SK-N-SH (cell line): ENCODE results near the gene CENPT. TPM values are rescaled to one million over a fixed set of nuclear protein-coding genes. Genes with fewer than 3 reads are reported as not detected.
A peak's percentile ranks its signal among the peaks of the same experiment; 100 is the strongest.

ENCODE experiments used
- CTCF ChIA-PET: fragments of 300-600, 350-600 bp; formaldehyde crosslinking; extraction: SDS; loops from one replicate; lab custom pipeline; 2021; lab: Yijun Ruan, JAX
- POLR2A ChIA-PET: fragments of 350-600 bp; sonication (Branson Sonifier 250); formaldehyde crosslinking; extraction: SDS; loops from one replicate; lab custom pipeline; 2020; ENCODE audit warnings: antibody characterized with exemption, inconsistent platforms; lab: Yijun Ruan, JAX
- DNase-seq: peaks from one replicate; pipeline ENCODE4 v3.0.0; 2012
- H2AFZ ChIP-seq: fragments of 200-600 bp; sonication (generic); 2 replicates; pipeline ENCODE4 v1.8.1; 2016; ENCODE audit warnings: antibody characterized with exemption, mild to moderate bottlenecking, low read depth
- H3F3A ChIP-seq: fragments of 200-600 bp; sonication (generic); replicated peaks from 2 replicates; pipeline ENCODE3; 2016; ENCODE audit warnings: antibody characterized with exemption, mild to moderate bottlenecking; ENCODE audit not compliant: insufficient read depth
- H3K27ac ChIP-seq, 2 experiments: fragments of 200-500 bp in 1 of 2; fragments of 200-600 bp in 1 of 2; sonication (Bioruptor generic) in 1 of 2; sonication (generic), shearing (Covaris generic) in 1 of 2; 2 replicates each; pipeline versions ENCODE4 v1.5.1 to v1.6.1; 2014 to 2016; ENCODE audit warnings: low read depth in 2 of 2, inconsistent platforms in 1 of 2, low read length in 1 of 2, mild to moderate bottlenecking in 1 of 2, mixed read lengths in 1 of 2
- H3K27me3 ChIP-seq: fragments of 200-600 bp; sonication (generic), shearing (Covaris generic); 2 replicates; pipeline ENCODE4 v1.6.1; 2016; ENCODE audit warnings: mixed run types; ENCODE audit not compliant: insufficient read depth
- H3K36me3 ChIP-seq, 2 experiments: fragments of 200-500 bp in 1 of 2; fragments of 200-600 bp in 1 of 2; sonication (Bioruptor generic) in 1 of 2; sonication (generic) in 1 of 2; replicated peaks in 1 of 2; 2 replicates each; pipeline versions ENCODE3 to v1.5.1; 2014 to 2016; ENCODE audit warnings: low read length in 1 of 2, mild to moderate bottlenecking in 1 of 2; ENCODE audit not compliant: insufficient read depth in 2 of 2, control insufficient read depth in 1 of 2
- H3K4me1 ChIP-seq, 2 experiments: fragments of 200-500 bp in 1 of 2; fragments of 200-600 bp in 1 of 2; sonication (Bioruptor generic) in 1 of 2; sonication (generic), shearing (Covaris generic) in 1 of 2; 2 replicates each; pipeline versions ENCODE4 v1.5.1 to v1.6.1; 2014 to 2016; ENCODE audit warnings: low read depth in 1 of 2, low read length in 1 of 2, mixed run types in 1 of 2; ENCODE audit not compliant: insufficient read depth in 2 of 2, control insufficient read depth in 1 of 2
- H3K4me2 ChIP-seq: fragments of 200-600 bp; sonication (generic), shearing (Covaris generic); 2 replicates; pipeline ENCODE4 v1.6.1; 2017; ENCODE audit warnings: mixed run types
- H3K4me3 ChIP-seq, 2 experiments: fragments of 200-500 bp in 1 of 2; fragments of 200-600 bp in 1 of 2; sonication (Bioruptor generic) in 1 of 2; sonication (generic), shearing (Covaris generic) in 1 of 2; 2 replicates each; pipeline versions ENCODE4 v1.5.1 to v1.8.1; 2014 to 2016; ENCODE audit warnings: low read depth in 2 of 2, inconsistent platforms in 1 of 2, low read length in 1 of 2, mild to moderate bottlenecking in 1 of 2, mixed read lengths in 1 of 2, moderate library complexity in 1 of 2
- H3K79me2 ChIP-seq: fragments of 200-600 bp; sonication (generic); 2 replicates; pipeline ENCODE4 v1.8.1; 2017; ENCODE audit warnings: mild to moderate bottlenecking; ENCODE audit not compliant: insufficient read depth
- H3K9ac ChIP-seq: fragments of 200-600 bp; sonication (generic); 2 replicates; pipeline ENCODE4 v1.6.1; 2017; ENCODE audit warnings: mixed run types
- H3K9me2 ChIP-seq: fragments of 200-600 bp; sonication (generic); 2 replicates; pipeline ENCODE4 v1.6.1; 2017; ENCODE audit warnings: mixed run types
- H3K9me3 ChIP-seq: fragments of 200-600 bp; sonication (generic); 2 replicates; pipeline ENCODE4 v1.6.1; 2017; ENCODE audit warnings: mixed run types, mild to moderate bottlenecking, moderate library complexity
- H4K20me1 ChIP-seq: fragments of 200-600 bp; sonication (generic); 2 replicates; pipeline ENCODE4 v1.6.1; 2017; ENCODE audit warnings: mild to moderate bottlenecking, mixed run types; ENCODE audit not compliant: insufficient read depth
- CHD2 ChIP-seq: fragments of 150-350 bp; IDR thresholded peaks from 2 replicates; pipeline ENCODE4 v1.6.1; 2018; ENCODE audit warnings: low read length; ENCODE audit not compliant: partially characterized antibody
- ELF1 ChIP-seq: IDR thresholded peaks from 2 replicates; pipeline ENCODE4 v1.4.0; 2012
- FOSL2 ChIP-seq: IDR thresholded peaks from 2 replicates; pipeline ENCODE4 v1.4.0; 2012; ENCODE audit warnings: low read depth, mild to moderate bottlenecking, moderate library complexity, borderline replicate concordance
- GATA2 ChIP-seq: sonication (generic); formaldehyde crosslinking; IDR thresholded peaks from 2 replicates; pipeline ENCODE4 v1.5.0; 2020; ENCODE audit warnings: mild to moderate bottlenecking, missing genetic modification reagents
- MXI1 ChIP-seq: IDR thresholded peaks from 2 replicates; pipeline ENCODE4 v1.6.1; 2012; ENCODE audit warnings: mild to moderate bottlenecking, low read depth, low read length, improper control_type of control experiment
- NRF1 ChIP-seq: IDR thresholded peaks from 2 replicates; pipeline ENCODE4 v1.6.1; 2012; ENCODE audit warnings: low read depth, mild to moderate bottlenecking, low read length
- POLR2AphosphoS5 ChIP-seq: IDR thresholded peaks from 2 replicates; pipeline ENCODE4 v1.6.1; 2012; ENCODE audit warnings: low read depth, low read length
- RAD21 ChIP-seq: IDR thresholded peaks from 2 replicates; pipeline ENCODE4 v1.6.1; 2012; ENCODE audit warnings: mild to moderate bottlenecking, low read length
- RCOR1 ChIP-seq: fragments of 150-350 bp; IDR thresholded peaks from 2 replicates; pipeline ENCODE4 v1.6.1; 2017; ENCODE audit warnings: antibody characterized with exemption, low read length
- SMC3 ChIP-seq: IDR thresholded peaks from 2 replicates; pipeline ENCODE4 v1.6.1; 2012; ENCODE audit warnings: low read depth, low read length, improper control_type of control experiment
- TAF1 ChIP-seq: IDR thresholded peaks from 2 replicates; pipeline ENCODE4 v1.6.1; 2012; ENCODE audit warnings: low read depth, mild to moderate bottlenecking, low read length, moderate library complexity, borderline replicate concordance
- TCF12 ChIP-seq: IDR thresholded peaks from 2 replicates; pipeline ENCODE4 v1.4.0; 2012
- TEAD4 ChIP-seq: IDR thresholded peaks from 2 replicates; pipeline ENCODE4 v1.4.0; 2012; ENCODE audit warnings: mild to moderate bottlenecking, borderline replicate concordance; ENCODE audit not compliant: insufficient read depth
- WGBS: methylation state at CpG from one replicate; pipeline ENCODE4 v1.1.6; 2017; ENCODE audit warnings: low lambda C conversion rate; 5-methylcytosine and 5-hydroxymethylcytosine counted together
- polyA plus RNA-seq, 3 experiments: library from polyadenylated mRNA; depleted of rRNA; stranded (reverse); fragments of >200 nt; gene quantifications; 2 replicates each; pipeline ENCODE4 v1.2.3, GENCODE V29; 2012
- TF ChIP-seq, protein P1 (sequence below): IDR thresholded peaks from 2 replicates; pipeline ENCODE4 v1.4.0; 2012; ENCODE audit warnings: low read depth, borderline replicate concordance
- TF ChIP-seq, protein P2 (sequence below): fragments of 150-350 bp; IDR thresholded peaks from 2 replicates; pipeline ENCODE4 v1.6.1; 2016; ENCODE audit warnings: mild to moderate bottlenecking, low read depth, low read length
- TF ChIP-seq, protein P3 (sequence below): IDR thresholded peaks from 2 replicates; pipeline ENCODE4 v1.6.1; 2012; ENCODE audit warnings: mild to moderate bottlenecking, low read depth, low read length, moderate library complexity
- TF ChIP-seq, protein P4 (sequence below): IDR thresholded peaks from 2 replicates; pipeline ENCODE4 v1.4.0; 2012; ENCODE audit warnings: low read depth, borderline replicate concordance

CENPT gene
- polyA plus RNA-seq, 1 of the 3 experiments (the other 2 are of a cell fraction), result 48.6 TPM

DNA sequence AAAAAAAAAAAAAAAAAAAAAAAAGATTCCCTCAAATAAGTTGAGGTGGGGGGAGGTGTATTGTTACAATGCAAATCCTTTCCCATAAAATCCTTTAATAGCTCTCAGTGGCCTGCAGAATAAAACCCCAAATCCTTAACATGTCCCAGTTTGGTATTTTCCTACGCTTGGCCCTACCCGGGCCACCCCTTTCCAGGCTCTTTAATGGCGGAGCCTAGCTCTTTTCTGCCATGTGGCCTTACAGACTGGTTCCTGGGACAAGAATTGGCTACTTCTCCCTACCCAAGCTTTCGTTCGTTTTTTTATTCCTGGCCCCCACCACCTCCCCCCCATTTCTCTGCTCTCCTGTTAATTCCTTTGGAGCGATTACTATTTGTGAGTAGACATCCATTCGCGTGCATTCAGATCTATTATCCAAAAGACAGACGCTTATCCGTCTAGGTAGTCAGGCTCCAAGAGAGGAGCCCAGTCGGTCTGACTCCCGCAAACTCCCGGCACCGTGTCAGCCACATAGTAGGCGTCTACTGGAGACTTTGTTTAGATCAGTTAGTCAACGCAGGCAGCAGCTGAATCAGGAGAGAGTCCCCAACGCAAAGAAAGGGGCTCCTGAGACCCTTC is 6.2 kb downstream of the CENPT start:
- Histone ChIP-seq H3K9me2 (no peaks in the 10 kb centered on the region), H3K4me3 (peak overlapping the region; percentile 77 to 97), H3K9ac (peak overlapping the region; percentile 93; the same call in 1 of the 2 replicates), H3K27me3 (no peaks in the 10 kb centered on the region), H3K79me2 (peaks cover 37% of the 10 kb centered on the region), H3K36me3 (peaks cover 0 to 5% of the 10 kb centered on the region in 2 experiments), H3K9me3 (no peaks in the 10 kb centered on the region), H3F3A (peaks cover 28% of the 10 kb centered on the region), H4K20me1 (no peaks in the 10 kb centered on the region; the same call in 1 of the 2 replicates), H3K4me2 (peak overlapping the region; percentile 91), H3K4me1 (peaks cover 26 to 36% of the 10 kb centered on the region in 2 experiments), H3K27ac (peak overlapping the region; percentile 98 to 99; a peak in 3 of 4 replicates), H2AFZ (peak overlapping the region; percentile 97)
- WGBS, result 68% methylated on average over 17 of the region's 17 CpGs
- TF ChIP-seq, protein P1, sequence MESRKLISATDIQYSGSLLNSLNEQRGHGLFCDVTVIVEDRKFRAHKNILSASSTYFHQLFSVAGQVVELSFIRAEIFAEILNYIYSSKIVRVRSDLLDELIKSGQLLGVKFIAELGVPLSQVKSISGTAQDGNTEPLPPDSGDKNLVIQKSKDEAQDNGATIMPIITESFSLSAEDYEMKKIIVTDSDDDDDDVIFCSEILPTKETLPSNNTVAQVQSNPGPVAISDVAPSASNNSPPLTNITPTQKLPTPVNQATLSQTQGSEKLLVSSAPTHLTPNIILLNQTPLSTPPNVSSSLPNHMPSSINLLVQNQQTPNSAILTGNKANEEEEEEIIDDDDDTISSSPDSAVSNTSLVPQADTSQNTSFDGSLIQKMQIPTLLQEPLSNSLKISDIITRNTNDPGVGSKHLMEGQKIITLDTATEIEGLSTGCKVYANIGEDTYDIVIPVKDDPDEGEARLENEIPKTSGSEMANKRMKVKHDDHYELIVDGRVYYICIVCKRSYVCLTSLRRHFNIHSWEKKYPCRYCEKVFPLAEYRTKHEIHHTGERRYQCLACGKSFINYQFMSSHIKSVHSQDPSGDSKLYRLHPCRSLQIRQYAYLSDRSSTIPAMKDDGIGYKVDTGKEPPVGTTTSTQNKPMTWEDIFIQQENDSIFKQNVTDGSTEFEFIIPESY, result no peak
- TF ChIP-seq, protein P2, sequence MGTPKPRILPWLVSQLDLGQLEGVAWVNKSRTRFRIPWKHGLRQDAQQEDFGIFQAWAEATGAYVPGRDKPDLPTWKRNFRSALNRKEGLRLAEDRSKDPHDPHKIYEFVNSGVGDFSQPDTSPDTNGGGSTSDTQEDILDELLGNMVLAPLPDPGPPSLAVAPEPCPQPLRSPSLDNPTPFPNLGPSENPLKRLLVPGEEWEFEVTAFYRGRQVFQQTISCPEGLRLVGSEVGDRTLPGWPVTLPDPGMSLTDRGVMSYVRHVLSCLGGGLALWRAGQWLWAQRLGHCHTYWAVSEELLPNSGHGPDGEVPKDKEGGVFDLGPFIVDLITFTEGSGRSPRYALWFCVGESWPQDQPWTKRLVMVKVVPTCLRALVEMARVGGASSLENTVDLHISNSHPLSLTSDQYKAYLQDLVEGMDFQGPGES, result no peak
- TF ChIP-seq ELF1 (no peak), GATA2 (CRISPR knock-in tag) (no peak), FOSL2 (no peak)
- TF ChIP-seq, protein P3, sequence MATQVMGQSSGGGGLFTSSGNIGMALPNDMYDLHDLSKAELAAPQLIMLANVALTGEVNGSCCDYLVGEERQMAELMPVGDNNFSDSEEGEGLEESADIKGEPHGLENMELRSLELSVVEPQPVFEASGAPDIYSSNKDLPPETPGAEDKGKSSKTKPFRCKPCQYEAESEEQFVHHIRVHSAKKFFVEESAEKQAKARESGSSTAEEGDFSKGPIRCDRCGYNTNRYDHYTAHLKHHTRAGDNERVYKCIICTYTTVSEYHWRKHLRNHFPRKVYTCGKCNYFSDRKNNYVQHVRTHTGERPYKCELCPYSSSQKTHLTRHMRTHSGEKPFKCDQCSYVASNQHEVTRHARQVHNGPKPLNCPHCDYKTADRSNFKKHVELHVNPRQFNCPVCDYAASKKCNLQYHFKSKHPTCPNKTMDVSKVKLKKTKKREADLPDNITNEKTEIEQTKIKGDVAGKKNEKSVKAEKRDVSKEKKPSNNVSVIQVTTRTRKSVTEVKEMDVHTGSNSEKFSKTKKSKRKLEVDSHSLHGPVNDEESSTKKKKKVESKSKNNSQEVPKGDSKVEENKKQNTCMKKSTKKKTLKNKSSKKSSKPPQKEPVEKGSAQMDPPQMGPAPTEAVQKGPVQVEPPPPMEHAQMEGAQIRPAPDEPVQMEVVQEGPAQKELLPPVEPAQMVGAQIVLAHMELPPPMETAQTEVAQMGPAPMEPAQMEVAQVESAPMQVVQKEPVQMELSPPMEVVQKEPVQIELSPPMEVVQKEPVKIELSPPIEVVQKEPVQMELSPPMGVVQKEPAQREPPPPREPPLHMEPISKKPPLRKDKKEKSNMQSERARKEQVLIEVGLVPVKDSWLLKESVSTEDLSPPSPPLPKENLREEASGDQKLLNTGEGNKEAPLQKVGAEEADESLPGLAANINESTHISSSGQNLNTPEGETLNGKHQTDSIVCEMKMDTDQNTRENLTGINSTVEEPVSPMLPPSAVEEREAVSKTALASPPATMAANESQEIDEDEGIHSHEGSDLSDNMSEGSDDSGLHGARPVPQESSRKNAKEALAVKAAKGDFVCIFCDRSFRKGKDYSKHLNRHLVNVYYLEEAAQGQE, result no peak
- no peak for DNase-seq
- ChIA-PET CTCF (interaction anchor here (0.8 to 3.5 kb wide), 11 partner anchors 8 to 321 kb away, joined by 3 to 25 read pairs (median 3); partner anchors contain the start of genes CTRL, NRN1L, RANBP10 and TSNAXIP1), POLR2A (no interaction called here)

DNA sequence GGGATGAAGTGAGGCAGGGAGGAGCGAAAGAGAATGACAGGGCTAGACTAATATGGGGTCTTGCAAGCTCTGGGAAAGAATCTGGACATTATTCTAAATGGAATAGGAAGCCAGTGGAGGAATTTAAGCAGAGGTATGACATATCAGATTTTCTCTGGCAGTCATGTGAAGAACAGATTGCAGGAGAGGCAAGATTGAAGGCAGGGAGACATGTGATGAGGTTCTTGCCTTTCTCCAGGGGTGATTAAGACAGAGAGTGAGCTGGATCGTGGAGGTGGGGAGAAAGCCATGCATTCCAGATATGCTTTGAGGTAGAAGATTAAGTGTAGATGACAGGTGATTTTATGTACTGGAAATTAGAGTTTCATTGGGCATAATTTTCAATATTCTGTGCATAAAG is 9.7 kb downstream of the CENPT start:
- WGBS, result 88% methylated on average over 2 of the region's 2 CpGs
- H3K4me1 ChIP-seq, result peaks cover 0 to 8% of the 10 kb centered on the region in 2 experiments; a peak in 1 of 4 replicates
- no peak overlapping the region for H3K9ac ChIP-seq
- peaks cover 11% of the 10 kb centered on the region for H3K79me2 ChIP-seq
- no peak overlapping the region for H3K4me2 ChIP-seq
- no peak overlapping the region for H3K27ac ChIP-seq
- H4K20me1 ChIP-seq, result no peaks in the 10 kb centered on the region
- no peak overlapping the region for H2AFZ ChIP-seq
- ChIA-PET POLR2A (no interaction called here), CTCF (interaction anchor here (1.1 to 3.5 kb wide), 3 partner anchors 10 to 82 kb away, joined by 3 to 22 read pairs (median 3); partner anchors contain the start of gene CENPT)
- no peak overlapping the region for H3K4me3 ChIP-seq
- no peaks in the 10 kb centered on the region for H3K36me3 ChIP-seq
- DNase-seq, result no peak
- H3K9me3 ChIP-seq, result no peaks in the 10 kb centered on the region
- no peaks in the 10 kb centered on the region for H3K27me3 ChIP-seq
- no peaks in the 10 kb centered on the region for H3F3A ChIP-seq
- H3K9me2 ChIP-seq, result no peaks in the 10 kb centered on the region
- TF ChIP-seq RCOR1 (no peak), TCF12 (no peak), RAD21 (no peak), MXI1 (no peak), POLR2AphosphoS5 (no peak), TAF1 (no peak), ELF1 (no peak), CHD2 (no peak), FOSL2 (no peak), NRF1 (no peak), TEAD4 (no peak), SMC3 (no peak)
- TF ChIP-seq, protein P4, sequence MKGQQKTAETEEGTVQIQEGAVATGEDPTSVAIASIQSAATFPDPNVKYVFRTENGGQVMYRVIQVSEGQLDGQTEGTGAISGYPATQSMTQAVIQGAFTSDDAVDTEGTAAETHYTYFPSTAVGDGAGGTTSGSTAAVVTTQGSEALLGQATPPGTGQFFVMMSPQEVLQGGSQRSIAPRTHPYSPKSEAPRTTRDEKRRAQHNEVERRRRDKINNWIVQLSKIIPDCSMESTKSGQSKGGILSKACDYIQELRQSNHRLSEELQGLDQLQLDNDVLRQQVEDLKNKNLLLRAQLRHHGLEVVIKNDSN, result no peak
- TF ChIP-seq, protein P2, result no peak
